ENCODE measurements around the gene DEUP1. TPM values are rescaled to one million over a fixed set of nuclear protein-coding genes. Genes with fewer than 3 reads are reported as not detected.

DEUP1 gene
- total RNA-seq, 1 donor from 2014 or later: 0.68 TPM

DNA sequence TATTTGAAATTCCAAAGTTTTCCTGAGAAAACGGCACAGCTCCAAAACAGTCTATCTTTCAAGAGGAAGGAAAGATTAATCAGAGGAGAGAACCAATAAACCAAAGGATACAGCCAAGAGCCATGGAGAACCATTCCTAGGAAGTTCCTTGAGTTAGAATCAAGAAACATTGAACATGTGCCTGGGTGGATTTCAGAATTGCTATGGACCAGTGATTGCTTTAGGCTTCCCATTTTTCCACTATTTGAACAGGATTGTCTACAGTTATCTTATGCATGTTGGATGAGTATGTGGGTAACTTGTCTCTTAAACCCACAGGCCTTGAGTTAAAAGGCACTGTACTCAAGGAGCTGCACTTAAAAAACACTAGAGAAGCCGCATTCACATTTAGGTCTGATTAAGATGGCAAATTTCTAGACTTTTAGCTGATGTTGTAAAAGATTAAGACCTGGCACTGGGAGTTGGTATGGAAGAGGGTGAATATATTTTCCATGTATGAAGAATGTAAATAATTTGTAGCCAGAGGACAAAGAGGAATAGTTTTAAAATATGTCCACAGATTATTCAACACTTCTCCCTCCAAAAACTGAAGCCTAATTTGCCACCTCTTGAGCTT is 11.2 kb upstream of the DEUP1 start:
- intact Hi-C loops (cut with DNase I): no loop called here
- DNase-seq: no peak
- no peaks in the 10 kb centered on the region for H3K4me1 ChIP-seq
- peaks cover 12% of the 10 kb centered on the region for H3K9me3 ChIP-seq
- H3K27ac ChIP-seq: no peak overlapping the region
- H3K27me3 ChIP-seq (ENCODE audit: low read depth): no peaks in the 10 kb centered on the region
- TF ChIP-seq, protein P1, sequence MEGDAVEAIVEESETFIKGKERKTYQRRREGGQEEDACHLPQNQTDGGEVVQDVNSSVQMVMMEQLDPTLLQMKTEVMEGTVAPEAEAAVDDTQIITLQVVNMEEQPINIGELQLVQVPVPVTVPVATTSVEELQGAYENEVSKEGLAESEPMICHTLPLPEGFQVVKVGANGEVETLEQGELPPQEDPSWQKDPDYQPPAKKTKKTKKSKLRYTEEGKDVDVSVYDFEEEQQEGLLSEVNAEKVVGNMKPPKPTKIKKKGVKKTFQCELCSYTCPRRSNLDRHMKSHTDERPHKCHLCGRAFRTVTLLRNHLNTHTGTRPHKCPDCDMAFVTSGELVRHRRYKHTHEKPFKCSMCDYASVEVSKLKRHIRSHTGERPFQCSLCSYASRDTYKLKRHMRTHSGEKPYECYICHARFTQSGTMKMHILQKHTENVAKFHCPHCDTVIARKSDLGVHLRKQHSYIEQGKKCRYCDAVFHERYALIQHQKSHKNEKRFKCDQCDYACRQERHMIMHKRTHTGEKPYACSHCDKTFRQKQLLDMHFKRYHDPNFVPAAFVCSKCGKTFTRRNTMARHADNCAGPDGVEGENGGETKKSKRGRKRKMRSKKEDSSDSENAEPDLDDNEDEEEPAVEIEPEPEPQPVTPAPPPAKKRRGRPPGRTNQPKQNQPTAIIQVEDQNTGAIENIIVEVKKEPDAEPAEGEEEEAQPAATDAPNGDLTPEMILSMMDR (IDR thresholded peaks at IDR 0.05): no peak
- no peak overlapping the region for H3K4me3 ChIP-seq
- no peak for ATAC-seq
- no peaks in the 10 kb centered on the region for H3K36me3 ChIP-seq

DNA sequence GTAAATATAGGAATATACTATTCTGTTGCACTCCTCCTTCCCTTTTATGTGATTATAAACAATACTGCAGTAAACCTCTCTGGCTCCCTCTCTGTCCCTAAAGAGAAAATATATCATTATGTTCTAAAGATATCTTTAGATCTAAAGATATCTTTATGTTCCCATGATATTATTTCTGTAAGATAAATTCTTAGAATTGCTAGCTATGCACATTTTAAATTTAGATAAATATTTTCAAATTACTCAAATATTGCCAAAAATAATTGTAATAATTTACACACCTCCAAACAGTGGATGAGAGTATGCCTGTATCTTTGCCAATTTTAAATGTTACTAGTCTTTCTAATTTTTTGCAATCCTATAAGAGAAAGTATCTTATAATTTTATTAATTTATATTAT is 10.3 kb upstream of the DEUP1 start:
- Histone ChIP-seq H3K36me3 (no peaks in the 10 kb centered on the region), H3K4me1 (no peaks in the 10 kb centered on the region), H3K4me3 (no peak overlapping the region), H3K27ac (no peak overlapping the region), H3K9me3 (peaks cover 5% of the 10 kb centered on the region), H3K27me3 (ENCODE audit: low read depth) (no peaks in the 10 kb centered on the region)
- TF ChIP-seq, protein P1 (IDR thresholded peaks at IDR 0.05): no peak
- DNase-seq (no peak), ATAC-seq (no peak)
- intact Hi-C loops (cut with DNase I): no loop called here

DNA sequence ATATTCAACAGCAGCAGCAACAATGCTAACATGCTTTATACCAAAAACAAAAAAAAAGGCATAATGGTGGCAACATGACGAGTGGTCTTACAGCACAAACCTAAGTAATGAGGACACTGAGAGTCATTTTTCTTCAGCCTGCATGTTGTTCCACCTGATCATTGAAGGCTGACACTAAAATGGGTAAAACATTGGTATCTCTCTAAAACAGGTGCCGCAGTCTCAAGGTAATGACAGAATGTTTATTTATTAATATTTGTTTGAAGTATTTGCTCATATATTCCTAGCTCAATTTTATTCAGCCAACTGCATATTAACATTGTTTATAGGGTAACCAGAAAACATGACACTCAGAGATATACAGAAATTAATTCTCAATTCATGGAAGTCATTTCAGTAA is 8.3 kb upstream of the DEUP1 start:
- H3K9me3 ChIP-seq: peaks cover 5% of the 10 kb centered on the region
- no peak for ATAC-seq
- intact Hi-C loops (cut with DNase I): no loop called here
- H3K4me1 ChIP-seq: no peaks in the 10 kb centered on the region
- no peaks in the 10 kb centered on the region for H3K27me3 ChIP-seq (ENCODE audit: low read depth)
- DNase-seq: no peak
- H3K4me3 ChIP-seq: no peak overlapping the region
- H3K27ac ChIP-seq: no peak overlapping the region
- H3K36me3 ChIP-seq: no peaks in the 10 kb centered on the region
- TF ChIP-seq, protein P1 (IDR thresholded peaks at IDR 0.05): no peak

DNA sequence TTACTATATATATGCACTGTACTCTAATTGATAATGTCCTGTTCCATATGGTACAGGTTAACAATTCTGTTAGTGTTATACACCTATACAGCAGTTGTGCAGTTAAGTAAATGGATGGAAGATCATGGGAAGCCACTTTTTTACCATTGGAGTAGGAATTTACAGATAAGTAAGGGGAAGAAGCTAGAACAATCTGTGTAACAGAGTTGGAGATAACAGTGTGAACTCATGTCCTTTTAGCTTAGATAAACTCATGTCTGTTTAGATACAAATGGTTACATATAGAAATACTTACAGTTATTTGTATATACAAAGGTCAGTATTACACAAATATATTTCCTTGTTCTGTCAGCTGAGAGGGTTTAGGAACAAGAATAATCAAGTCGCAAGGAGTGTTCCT is 6.8 kb upstream of the DEUP1 start:
- Histone ChIP-seq H3K9me3 (peaks cover 5% of the 10 kb centered on the region), H3K27me3 (ENCODE audit: low read depth) (no peaks in the 10 kb centered on the region), H3K36me3 (no peaks in the 10 kb centered on the region), H3K27ac (no peak overlapping the region), H3K4me3 (no peak overlapping the region), H3K4me1 (no peaks in the 10 kb centered on the region)
- ATAC-seq: no peak
- TF ChIP-seq, protein P1 (IDR thresholded peaks at IDR 0.05): no peak
- DNase-seq: no peak
- intact Hi-C loops (cut with DNase I): no loop called here

DNA sequence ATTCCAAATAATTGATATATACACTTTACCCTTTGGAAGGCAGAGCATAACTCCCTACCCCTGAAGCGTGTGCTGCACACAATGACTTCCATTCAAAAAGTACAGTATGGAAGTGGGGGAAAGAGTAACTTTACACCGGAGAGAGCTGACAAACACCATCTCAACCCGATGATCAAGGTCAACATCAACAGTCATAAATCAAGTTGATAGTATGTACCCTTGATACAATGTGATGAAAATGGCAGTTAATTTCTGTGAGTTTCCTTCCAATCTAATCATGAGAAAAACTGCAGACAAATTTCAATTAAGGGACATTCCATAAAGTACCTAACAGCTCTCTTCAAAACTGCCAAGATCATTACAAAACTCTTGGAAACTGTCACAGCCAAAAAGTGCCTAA is 6.0 kb upstream of the DEUP1 start:
- DNase-seq: no peak
- H3K27ac ChIP-seq: no peak overlapping the region
- H3K4me3 ChIP-seq: no peak overlapping the region
- no peak for ATAC-seq
- TF ChIP-seq, protein P1 (IDR thresholded peaks at IDR 0.05): no peak
- H3K4me1 ChIP-seq: no peaks in the 10 kb centered on the region
- no peaks in the 10 kb centered on the region for H3K36me3 ChIP-seq
- intact Hi-C loops (cut with DNase I): no loop called here
- no peaks in the 10 kb centered on the region for H3K27me3 ChIP-seq (ENCODE audit: low read depth)
- H3K9me3 ChIP-seq: no peaks in the 10 kb centered on the region

All from lower lobe of right lung (tissue), 2 donors.